HG03135 (cell line): ENCODE data around the gene PRKCB.
"Not testable (repeated sequence)": the region's sequence is repeated elsewhere in the genome, so short reads cannot be mapped to it uniquely, and the experiment has no call there.

ENCODE experiments used
- ATAC-seq: cut with Tn5 transposase; IDR thresholded peaks from one replicate; pipeline ENCODE4 v1.9.1; 2021; ENCODE audit warnings: mild to moderate bottlenecking, moderate library complexity; ENCODE audit not compliant: unreplicated experiment

The PRKCB gene

GRCh38 chr16:23901178-23902033 is 65.6 kb downstream of the PRKCB start:
- no peak for ATAC-seq

GRCh38 chr16:23902034-23902747 is 66.4 kb downstream of the PRKCB start:
- no peak for ATAC-seq

- no peak for ATAC-seq
These were observed 67.1 kb downstream of the PRKCB start for GRCh38 chr16:23902748-23903414.

- no peak for ATAC-seq
These were observed 69.2 kb downstream of the PRKCB start for GRCh38 chr16:23905027-23905426.

- no peak for ATAC-seq
These were observed 71.7 kb downstream of the PRKCB start for GRCh38 chr16:23907457-23907902.

GRCh38 chr16:23907903-23908302 is 72.1 kb downstream of the PRKCB start:
- no peak for ATAC-seq

- ATAC-seq, result no peak
These were observed 73.0 kb downstream of the PRKCB start for GRCh38 chr16:23908790-23909189.

GRCh38 chr16:23909792-23910418 is 74.1 kb downstream of the PRKCB start:
- ATAC-seq, result no peak

- ATAC-seq, result no peak
These were observed 79.3 kb downstream of the PRKCB start for GRCh38 chr16:23914946-23915530.

GRCh38 chr16:23916552-23916951 is 80.8 kb downstream of the PRKCB start:
- ATAC-seq, result not testable (repeated sequence)

GRCh38 chr16:23917621-23918020 is 81.8 kb downstream of the PRKCB start:
- no peak for ATAC-seq

- no peak for ATAC-seq
These were observed 84.7 kb downstream of the PRKCB start for GRCh38 chr16:23920446-23920845.

GRCh38 chr16:23920899-23921298 is 85.1 kb downstream of the PRKCB start:
- no peak for ATAC-seq

GRCh38 chr16:23922406-23922805 is 86.6 kb downstream of the PRKCB start:
- no peak for ATAC-seq

GRCh38 chr16:23924128-23924527 is 88.3 kb downstream of the PRKCB start:
- no peak for ATAC-seq

- no peak for ATAC-seq
These were observed 92.0 kb downstream of the PRKCB start for GRCh38 chr16:23927796-23928195.

GRCh38 chr16:23929237-23929636 is 93.5 kb downstream of the PRKCB start:
- no peak for ATAC-seq

- ATAC-seq, result no peak
These were observed 94.1 kb downstream of the PRKCB start for GRCh38 chr16:23929856-23930255.

GRCh38 chr16:23930791-23931190 is 95.0 kb downstream of the PRKCB start:
- no peak for ATAC-seq

GRCh38 chr16:23931199-23931598 is 95.4 kb downstream of the PRKCB start:
- ATAC-seq, result no peak

GRCh38 chr16:23933650-23934049 is 97.9 kb downstream of the PRKCB start:
- ATAC-seq, result not testable (repeated sequence)
